ENCODE data around the gene KLHL29.

GRCh38 chr2:23624378-23624777 lies 239.4 kb downstream of the KLHL29 start:
- TF ChIP-seq CTCF (conservative IDR thresholded peaks at IDR 0.05), result no peak; the same call in 1 of the 2 replicates
- TF ChIP-seq ZFX (IDR thresholded peaks at IDR 0.05), result no peak
